ENCODE results near the gene KLK7.

Gene KLK7

GRCh38 chr19:50943074-50943828, 40.5 kb downstream of the KLK7 start:
- H3K27me3 ChIP-seq = no peaks in the 10 kb centered on the region
- H3K4me1 ChIP-seq = no peaks in the 10 kb centered on the region
- H3K36me3 ChIP-seq = no peaks in the 10 kb centered on the region
- H3K9me3 ChIP-seq = no peaks in the 10 kb centered on the region
- DNase-seq = no peak
- TF ChIP-seq, protein P1, sequence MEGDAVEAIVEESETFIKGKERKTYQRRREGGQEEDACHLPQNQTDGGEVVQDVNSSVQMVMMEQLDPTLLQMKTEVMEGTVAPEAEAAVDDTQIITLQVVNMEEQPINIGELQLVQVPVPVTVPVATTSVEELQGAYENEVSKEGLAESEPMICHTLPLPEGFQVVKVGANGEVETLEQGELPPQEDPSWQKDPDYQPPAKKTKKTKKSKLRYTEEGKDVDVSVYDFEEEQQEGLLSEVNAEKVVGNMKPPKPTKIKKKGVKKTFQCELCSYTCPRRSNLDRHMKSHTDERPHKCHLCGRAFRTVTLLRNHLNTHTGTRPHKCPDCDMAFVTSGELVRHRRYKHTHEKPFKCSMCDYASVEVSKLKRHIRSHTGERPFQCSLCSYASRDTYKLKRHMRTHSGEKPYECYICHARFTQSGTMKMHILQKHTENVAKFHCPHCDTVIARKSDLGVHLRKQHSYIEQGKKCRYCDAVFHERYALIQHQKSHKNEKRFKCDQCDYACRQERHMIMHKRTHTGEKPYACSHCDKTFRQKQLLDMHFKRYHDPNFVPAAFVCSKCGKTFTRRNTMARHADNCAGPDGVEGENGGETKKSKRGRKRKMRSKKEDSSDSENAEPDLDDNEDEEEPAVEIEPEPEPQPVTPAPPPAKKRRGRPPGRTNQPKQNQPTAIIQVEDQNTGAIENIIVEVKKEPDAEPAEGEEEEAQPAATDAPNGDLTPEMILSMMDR (IDR thresholded peaks at IDR 0.05; ENCODE audit: low read depth, low read length) = no peak
- no peak overlapping the region for H3K4me3 ChIP-seq (ENCODE audit: low read depth, low read length)

GRCh38 chr19:50939596-50939995, 44.1 kb downstream of the KLK7 start:
- no peaks in the 10 kb centered on the region for H3K9me3 ChIP-seq
- DNase-seq = no peak
- H3K27me3 ChIP-seq = peaks cover 14% of the 10 kb centered on the region
- no peak overlapping the region for H3K4me3 ChIP-seq (ENCODE audit: low read depth, low read length)
- no peaks in the 10 kb centered on the region for H3K36me3 ChIP-seq
- TF ChIP-seq, protein P1 (IDR thresholded peaks at IDR 0.05; ENCODE audit: low read depth, low read length) = no peak
- H3K4me1 ChIP-seq = no peaks in the 10 kb centered on the region

GRCh38 chr19:50933640-50934039, 50.1 kb downstream of the KLK7 start:
- Histone ChIP-seq H3K27me3 (peaks cover 23% of the 10 kb centered on the region), H3K4me3 (ENCODE audit: low read depth, low read length) (no peak overlapping the region), H3K9me3 (no peaks in the 10 kb centered on the region), H3K4me1 (no peaks in the 10 kb centered on the region), H3K36me3 (no peaks in the 10 kb centered on the region)
- TF ChIP-seq, protein P1 (IDR thresholded peaks at IDR 0.05; ENCODE audit: low read depth, low read length) = no peak
- no peak for DNase-seq

DNA sequence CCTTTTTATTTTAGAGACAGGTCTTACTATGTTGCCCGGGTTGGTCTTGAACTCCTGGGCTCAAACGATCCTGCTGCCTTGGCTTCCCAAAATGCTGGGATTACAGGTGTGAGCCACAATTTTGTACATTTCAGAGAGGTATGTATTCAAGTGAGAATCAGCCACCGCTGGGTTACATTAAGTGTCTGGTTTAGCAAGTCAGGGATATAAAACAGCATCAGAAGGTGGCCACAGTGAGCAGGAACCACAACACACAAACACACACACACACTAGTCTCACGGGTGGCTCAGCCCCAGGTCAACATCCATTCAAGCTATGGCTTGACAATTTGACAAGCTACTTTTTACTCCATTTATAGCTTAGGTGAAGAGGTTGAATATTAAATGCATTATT, 51.0 kb downstream of the KLK7 start:
- H3K36me3 ChIP-seq = no peaks in the 10 kb centered on the region
- H3K4me3 ChIP-seq (ENCODE audit: low read depth, low read length) = no peak overlapping the region
- H3K4me1 ChIP-seq = no peaks in the 10 kb centered on the region
- TF ChIP-seq, protein P1 (IDR thresholded peaks at IDR 0.05; ENCODE audit: low read depth, low read length) = no peak
- DNase-seq = no peak
- H3K27me3 ChIP-seq = peaks cover 20% of the 10 kb centered on the region
- no peaks in the 10 kb centered on the region for H3K9me3 ChIP-seq

DNA sequence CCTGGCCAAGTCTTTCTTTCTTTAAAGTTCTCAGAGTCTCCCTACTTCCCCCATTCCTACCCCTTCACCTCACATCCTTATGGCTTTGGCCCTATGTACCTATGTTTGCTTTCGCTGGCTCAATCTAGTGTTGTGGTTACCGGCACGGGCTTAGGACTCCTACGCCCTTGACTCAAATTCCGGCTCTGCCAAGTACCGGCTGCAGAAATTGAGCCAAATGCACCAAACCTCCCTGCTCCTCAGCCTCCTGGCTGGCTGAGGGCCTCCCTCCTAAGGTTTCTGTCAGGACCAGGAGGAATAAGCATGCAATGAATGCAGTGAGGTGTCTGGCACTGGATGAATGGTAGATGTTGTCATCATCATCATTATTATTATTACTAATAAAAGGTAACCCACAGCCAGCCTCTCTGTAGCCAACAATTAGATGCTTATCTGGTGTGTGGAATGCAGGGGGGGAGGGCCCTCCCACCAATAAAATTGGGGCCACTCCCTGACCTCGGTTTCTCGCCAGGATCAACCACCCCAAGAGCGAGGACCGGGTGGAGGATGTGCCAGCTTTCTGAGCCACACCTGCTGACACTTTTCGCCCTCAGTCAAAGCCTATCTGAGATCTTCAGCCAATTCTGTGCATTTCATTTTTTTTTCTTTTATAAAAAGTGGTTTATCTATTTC, 51.6 kb downstream of the KLK7 start:
- TF ChIP-seq, protein P1 (IDR thresholded peaks at IDR 0.05; ENCODE audit: low read depth, low read length) = no peak
- no peak for DNase-seq
- Histone ChIP-seq H3K9me3 (no peaks in the 10 kb centered on the region), H3K4me3 (ENCODE audit: low read depth, low read length) (no peak overlapping the region), H3K4me1 (no peaks in the 10 kb centered on the region), H3K27me3 (peaks cover 16% of the 10 kb centered on the region), H3K36me3 (no peaks in the 10 kb centered on the region)

DNA sequence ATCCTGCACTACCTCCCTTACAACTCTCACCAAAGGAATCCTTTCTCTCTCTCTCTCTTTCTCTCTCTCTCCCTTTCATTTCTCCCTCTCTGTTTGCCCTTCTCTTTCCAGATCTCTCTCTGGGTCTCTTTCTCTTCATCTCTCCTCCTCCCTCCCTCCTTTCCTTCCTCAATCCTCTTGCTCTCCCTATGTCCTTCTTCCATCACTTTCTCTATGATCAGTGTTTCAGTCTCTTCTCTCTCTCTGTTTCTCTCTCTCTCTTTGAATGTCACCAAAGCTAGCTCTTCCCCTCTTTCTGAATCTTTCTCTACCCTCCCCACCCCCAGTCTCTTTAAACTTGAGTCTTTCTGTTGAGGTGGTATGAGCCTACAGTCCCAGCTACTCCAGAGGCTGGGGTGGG, 52.7 kb downstream of the KLK7 start:
- Histone ChIP-seq H3K27me3 (peaks cover 9% of the 10 kb centered on the region), H3K4me1 (no peaks in the 10 kb centered on the region), H3K9me3 (no peaks in the 10 kb centered on the region), H3K4me3 (ENCODE audit: low read depth, low read length) (no peak overlapping the region), H3K36me3 (no peaks in the 10 kb centered on the region)
- DNase-seq = no peak
- TF ChIP-seq, protein P1 (IDR thresholded peaks at IDR 0.05; ENCODE audit: low read depth, low read length) = no peak

Data from BE2C (cell line).